Measurements from ENCODE around the gene MAPKAPK5. TPM values are rescaled to one million over a fixed set of nuclear protein-coding genes. Genes with fewer than 3 reads are reported as not detected.

MAPKAPK5 gene
- total RNA-seq, 1 experiment from 2014 or later = 52.4 TPM

DNA sequence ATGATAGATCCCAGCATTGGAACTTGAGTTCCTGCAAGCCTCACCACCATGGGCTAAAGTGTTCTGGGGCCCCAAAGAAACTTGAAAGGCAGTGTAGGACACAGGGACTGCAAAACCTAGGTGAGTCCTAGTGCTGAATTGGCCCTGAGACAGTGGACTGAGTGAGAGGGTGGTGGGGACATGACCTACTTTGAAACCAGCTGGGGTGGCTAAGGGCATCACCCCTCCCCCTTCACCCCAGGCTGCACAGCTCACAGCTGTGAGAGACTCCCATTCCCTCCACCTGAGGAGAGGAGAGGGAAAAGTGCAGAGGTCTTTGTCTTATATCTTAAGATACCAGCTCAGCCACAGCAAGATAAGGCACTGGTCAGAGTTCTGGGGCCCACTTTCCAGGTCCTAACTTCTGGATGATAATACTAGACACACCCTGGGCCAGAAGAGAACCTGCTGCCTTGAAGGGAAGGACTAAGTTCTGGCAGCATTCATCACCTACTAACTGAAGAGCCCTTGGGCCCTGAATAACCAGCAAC, 62.5 kb downstream of the MAPKAPK5 start:
- Histone ChIP-seq H3K9me2 (replicated peaks; ENCODE audit: insufficient read depth, low read length) (no peaks in the 10 kb centered on the region), H3K4me2 (ENCODE audit: low read depth, low read length, poor library complexity, severe bottlenecking) (no peak overlapping the region), H2AFZ (ENCODE audit: low read length) (no peak overlapping the region), H3K27me3 (ENCODE audit: low read length) (no peaks in the 10 kb centered on the region), H3K36me3 (ENCODE audit: insufficient read depth, low read length) (peaks cover 28% of the 10 kb centered on the region), H3K4me3 (ENCODE audit: low read length) (no peak overlapping the region), H3K4me1 (ENCODE audit: low read length) (no peaks in the 10 kb centered on the region), H3K9me3 (ENCODE audit: low read length) (peaks cover 4% of the 10 kb centered on the region; the same call in 1 of the 2 replicates), H3K27ac (ENCODE audit: low read length) (no peak overlapping the region), H4K20me1 (ENCODE audit: insufficient read depth, low read depth, low read length) (no peaks in the 10 kb centered on the region), H3K79me2 (ENCODE audit: low read length) (no peaks in the 10 kb centered on the region), H3K9ac (ENCODE audit: low read length) (no peak overlapping the region)
- DNase-seq = no peak

DNA sequence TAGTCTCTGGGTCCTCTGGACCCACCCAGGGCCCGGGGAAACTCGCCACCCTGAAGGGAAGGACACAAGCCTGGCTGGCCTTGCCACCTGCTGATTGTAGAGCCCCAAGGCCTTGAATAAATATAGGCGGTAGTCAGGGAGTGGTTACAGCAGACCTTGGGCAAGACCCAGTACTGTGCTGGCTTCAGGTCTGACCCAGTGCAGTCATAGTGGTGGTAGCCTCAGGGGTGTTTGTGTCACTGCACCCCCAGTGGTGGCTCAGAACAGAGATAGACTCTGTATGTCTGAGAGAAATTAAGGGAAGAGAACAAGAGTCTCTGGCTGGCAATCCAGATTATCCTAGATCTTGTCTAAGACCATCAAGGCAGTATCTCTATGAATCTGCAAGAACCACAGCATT, 63.5 kb downstream of the MAPKAPK5 start:
- peaks cover 2% of the 10 kb centered on the region; the same call in 1 of the 2 replicates for H3K4me1 ChIP-seq (ENCODE audit: low read length)

DNA sequence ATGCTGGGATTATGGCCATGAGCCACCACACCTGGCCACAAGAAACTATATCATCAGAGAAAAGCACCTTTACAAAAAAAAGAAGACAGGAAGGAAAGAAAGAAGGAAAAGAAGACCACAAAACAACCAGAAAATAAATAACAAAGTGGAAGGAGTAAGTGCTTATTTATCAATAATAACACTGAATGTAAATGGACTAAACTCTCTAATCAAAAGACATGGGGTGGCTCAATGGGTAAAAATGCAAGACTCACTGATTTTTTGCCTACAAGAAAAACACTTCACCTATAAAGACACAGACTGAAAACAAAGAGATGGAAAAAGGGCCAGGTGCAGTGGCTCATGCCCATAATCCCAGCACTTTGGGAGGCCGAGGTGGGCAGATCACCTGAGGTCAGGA, 65.7 kb downstream of the MAPKAPK5 start:
- no peaks in the 10 kb centered on the region for H3K9me2 ChIP-seq (replicated peaks; ENCODE audit: insufficient read depth, low read length)
- no peak for DNase-seq
- H2AFZ ChIP-seq (ENCODE audit: low read length) = no peak overlapping the region
- H3K36me3 ChIP-seq (ENCODE audit: insufficient read depth, low read length) = peaks cover 23% of the 10 kb centered on the region
- peaks cover 3% of the 10 kb centered on the region; the same call in 1 of the 2 replicates for H3K4me1 ChIP-seq (ENCODE audit: low read length)
- H4K20me1 ChIP-seq (ENCODE audit: insufficient read depth, low read depth, low read length) = no peaks in the 10 kb centered on the region
- no peak overlapping the region for H3K4me3 ChIP-seq (ENCODE audit: low read length)
- no peak overlapping the region for H3K4me2 ChIP-seq (ENCODE audit: low read depth, low read length, poor library complexity, severe bottlenecking)
- H3K79me2 ChIP-seq (ENCODE audit: low read length) = no peaks in the 10 kb centered on the region
- no peaks in the 10 kb centered on the region for H3K27me3 ChIP-seq (ENCODE audit: low read length)
- H3K27ac ChIP-seq (ENCODE audit: low read length) = no peak overlapping the region
- peaks cover 4% of the 10 kb centered on the region; the same call in 1 of the 2 replicates for H3K9me3 ChIP-seq (ENCODE audit: low read length)
- H3K9ac ChIP-seq (ENCODE audit: low read length) = no peak overlapping the region

More for the DNA sequence above, 63.5 kb downstream of the MAPKAPK5 start:
- Histone ChIP-seq H3K4me2 (ENCODE audit: low read depth, low read length, poor library complexity, severe bottlenecking) (no peak overlapping the region), H3K9me2 (replicated peaks; ENCODE audit: insufficient read depth, low read length) (no peaks in the 10 kb centered on the region), H3K27ac (ENCODE audit: low read length) (no peak overlapping the region), H3K36me3 (ENCODE audit: insufficient read depth, low read length) (peaks cover 28% of the 10 kb centered on the region), H3K4me3 (ENCODE audit: low read length) (no peak overlapping the region), H3K9me3 (ENCODE audit: low read length) (peaks cover 4% of the 10 kb centered on the region; the same call in 1 of the 2 replicates), H3K79me2 (ENCODE audit: low read length) (no peaks in the 10 kb centered on the region), H4K20me1 (ENCODE audit: insufficient read depth, low read depth, low read length) (no peaks in the 10 kb centered on the region), H2AFZ (ENCODE audit: low read length) (no peak overlapping the region), H3K9ac (ENCODE audit: low read length) (no peak overlapping the region), H3K27me3 (ENCODE audit: low read length) (no peaks in the 10 kb centered on the region)
- no peak for DNase-seq

DNA sequence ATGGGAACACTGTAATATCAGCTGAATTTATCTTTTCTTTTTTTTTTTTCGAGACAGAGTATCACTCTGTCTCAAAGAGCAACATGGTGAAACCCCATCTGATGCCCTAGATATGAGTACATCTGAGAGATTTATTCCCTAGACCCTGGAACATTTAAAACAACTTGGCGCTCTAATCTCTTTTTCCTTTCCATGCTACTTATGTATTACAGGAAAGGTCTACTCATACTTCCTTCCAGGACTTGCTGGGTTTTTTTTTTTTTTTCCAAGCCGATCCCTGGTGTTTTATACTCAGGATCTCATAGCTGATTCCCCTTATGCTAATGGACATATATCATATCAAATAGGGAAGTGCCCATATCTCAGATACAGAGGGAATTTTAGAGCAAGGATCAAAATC, 83.1 kb downstream of the MAPKAPK5 start:
- no peaks in the 10 kb centered on the region for H3K9me2 ChIP-seq (replicated peaks; ENCODE audit: insufficient read depth, low read length)
- no peaks in the 10 kb centered on the region for H3K79me2 ChIP-seq (ENCODE audit: low read length)
- H3K9me3 ChIP-seq (ENCODE audit: low read length) = no peaks in the 10 kb centered on the region
- H3K4me2 ChIP-seq (ENCODE audit: low read depth, low read length, poor library complexity, severe bottlenecking) = no peak overlapping the region
- H3K9ac ChIP-seq (ENCODE audit: low read length) = no peak overlapping the region
- peaks cover 3% of the 10 kb centered on the region for H3K4me1 ChIP-seq (ENCODE audit: low read length)
- H3K36me3 ChIP-seq (ENCODE audit: insufficient read depth, low read length) = no peaks in the 10 kb centered on the region
- no peaks in the 10 kb centered on the region for H4K20me1 ChIP-seq (ENCODE audit: insufficient read depth, low read depth, low read length)
- H2AFZ ChIP-seq (ENCODE audit: low read length) = no peak overlapping the region
- no peak for DNase-seq
- no peak overlapping the region for H3K4me3 ChIP-seq (ENCODE audit: low read length)
- H3K27ac ChIP-seq (ENCODE audit: low read length) = no peak overlapping the region
- H3K27me3 ChIP-seq (ENCODE audit: low read length) = no peaks in the 10 kb centered on the region

GRCh38 chr12:111926631-111927030, 84.6 kb downstream of the MAPKAPK5 start:
- H3K4me2 ChIP-seq (ENCODE audit: low read depth, low read length, poor library complexity, severe bottlenecking) = no peak overlapping the region
- H2AFZ ChIP-seq (ENCODE audit: low read length) = no peak overlapping the region
- no peak overlapping the region for H3K9ac ChIP-seq (ENCODE audit: low read length)
- no peaks in the 10 kb centered on the region for H3K79me2 ChIP-seq (ENCODE audit: low read length)
- no peaks in the 10 kb centered on the region for H3K9me3 ChIP-seq (ENCODE audit: low read length)
- DNase-seq = no peak
- H4K20me1 ChIP-seq (ENCODE audit: insufficient read depth, low read depth, low read length) = no peaks in the 10 kb centered on the region
- H3K27ac ChIP-seq (ENCODE audit: low read length) = no peak overlapping the region
- H3K4me1 ChIP-seq (ENCODE audit: low read length) = peaks cover 3% of the 10 kb centered on the region
- H3K4me3 ChIP-seq (ENCODE audit: low read length) = no peak overlapping the region
- no peaks in the 10 kb centered on the region for H3K27me3 ChIP-seq (ENCODE audit: low read length)
- no peaks in the 10 kb centered on the region for H3K9me2 ChIP-seq (replicated peaks; ENCODE audit: insufficient read depth, low read length)
- H3K36me3 ChIP-seq (ENCODE audit: insufficient read depth, low read length) = no peaks in the 10 kb centered on the region

DNA sequence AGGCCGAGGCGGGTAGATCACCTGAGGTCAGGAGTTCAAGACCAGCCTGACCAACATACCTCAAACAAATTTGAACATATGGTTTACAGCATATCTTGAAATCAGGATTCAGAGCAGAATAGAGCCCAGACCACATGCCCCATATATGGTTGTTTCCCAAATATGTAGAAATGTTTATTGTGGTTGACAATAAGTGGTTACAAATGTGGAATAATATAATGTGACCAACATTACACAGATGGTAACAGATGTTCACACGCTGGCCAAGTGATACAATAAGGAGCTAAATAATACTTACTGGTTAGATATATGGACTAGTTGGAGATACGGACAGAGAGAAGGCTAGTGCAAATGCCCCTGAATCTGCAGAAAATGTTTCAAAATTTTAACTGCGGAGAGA, 85.3 kb downstream of the MAPKAPK5 start:
- H3K4me3 ChIP-seq (ENCODE audit: low read length) = no peak overlapping the region
- H3K9ac ChIP-seq (ENCODE audit: low read length) = no peak overlapping the region
- H3K4me1 ChIP-seq (ENCODE audit: low read length) = peaks cover 3% of the 10 kb centered on the region
- H3K9me2 ChIP-seq (replicated peaks; ENCODE audit: insufficient read depth, low read length) = no peaks in the 10 kb centered on the region
- H3K4me2 ChIP-seq (ENCODE audit: low read depth, low read length, poor library complexity, severe bottlenecking) = no peak overlapping the region
- H3K9me3 ChIP-seq (ENCODE audit: low read length) = no peaks in the 10 kb centered on the region
- no peak overlapping the region for H2AFZ ChIP-seq (ENCODE audit: low read length)
- H3K36me3 ChIP-seq (ENCODE audit: insufficient read depth, low read length) = 0 out of 2 replicates have a peak, but pooled peaks cover 2% of the 10 kb centered on the region
- H3K27ac ChIP-seq (ENCODE audit: low read length) = no peak overlapping the region
- no peaks in the 10 kb centered on the region for H3K79me2 ChIP-seq (ENCODE audit: low read length)
- H4K20me1 ChIP-seq (ENCODE audit: insufficient read depth, low read depth, low read length) = no peaks in the 10 kb centered on the region
- DNase-seq = no peak
- H3K27me3 ChIP-seq (ENCODE audit: low read length) = no peaks in the 10 kb centered on the region

GRCh38 chr12:111932241-111932640, 90.2 kb downstream of the MAPKAPK5 start:
- H3K4me2 ChIP-seq (ENCODE audit: low read depth, low read length, poor library complexity, severe bottlenecking) = no peak overlapping the region
- no peaks in the 10 kb centered on the region for H4K20me1 ChIP-seq (ENCODE audit: insufficient read depth, low read depth, low read length)
- H3K9me2 ChIP-seq (replicated peaks; ENCODE audit: insufficient read depth, low read length) = no peaks in the 10 kb centered on the region
- no peak overlapping the region for H2AFZ ChIP-seq (ENCODE audit: low read length)
- H3K9ac ChIP-seq (ENCODE audit: low read length) = no peak overlapping the region
- no peak overlapping the region for H3K4me3 ChIP-seq (ENCODE audit: low read length)
- H3K4me1 ChIP-seq (ENCODE audit: low read length) = no peaks in the 10 kb centered on the region
- DNase-seq = no peak
- H3K27me3 ChIP-seq (ENCODE audit: low read length) = no peaks in the 10 kb centered on the region
- H3K27ac ChIP-seq (ENCODE audit: low read length) = no peak overlapping the region
- H3K79me2 ChIP-seq (ENCODE audit: low read length) = no peaks in the 10 kb centered on the region
- H3K36me3 ChIP-seq (ENCODE audit: insufficient read depth, low read length) = 0 out of 2 replicates have a peak, but pooled peaks cover 3% of the 10 kb centered on the region
- H3K9me3 ChIP-seq (ENCODE audit: low read length) = no peaks in the 10 kb centered on the region

DNA sequence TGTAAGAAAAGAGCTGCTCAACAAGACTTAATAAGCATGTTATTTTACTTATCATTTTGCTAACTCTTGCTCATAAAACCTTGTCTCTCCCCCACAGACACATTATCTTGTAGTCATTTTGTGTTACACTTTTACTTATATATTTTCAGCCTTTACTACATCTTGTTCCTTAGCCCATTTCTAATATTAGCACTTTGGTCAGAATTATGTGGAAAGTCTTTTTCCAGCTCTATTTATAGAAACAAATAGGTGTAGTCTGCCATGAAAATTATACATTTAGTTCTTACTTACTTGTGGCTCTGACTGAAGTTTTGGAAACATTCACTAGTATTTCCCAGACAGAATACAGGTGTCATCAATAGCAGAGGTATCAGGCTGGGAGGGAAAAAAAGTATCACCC, 94.8 kb downstream of the MAPKAPK5 start:
- H4K20me1 ChIP-seq (ENCODE audit: insufficient read depth, low read depth, low read length) = no peaks in the 10 kb centered on the region
- H3K79me2 ChIP-seq (ENCODE audit: low read length) = no peaks in the 10 kb centered on the region

More for the DNA sequence above, 94.8 kb downstream of the MAPKAPK5 start:
- Histone ChIP-seq H3K27me3 (ENCODE audit: low read length) (no peaks in the 10 kb centered on the region), H3K9ac (ENCODE audit: low read length) (no peak overlapping the region), H2AFZ (ENCODE audit: low read length) (no peak overlapping the region), H3K4me3 (ENCODE audit: low read length) (no peak overlapping the region), H3K27ac (ENCODE audit: low read length) (no peak overlapping the region), H3K9me2 (replicated peaks; ENCODE audit: insufficient read depth, low read length) (no peaks in the 10 kb centered on the region), H3K4me1 (ENCODE audit: low read length) (no peaks in the 10 kb centered on the region), H3K9me3 (ENCODE audit: low read length) (no peaks in the 10 kb centered on the region), H3K36me3 (ENCODE audit: insufficient read depth, low read length) (0 out of 2 replicates have a peak, but pooled peaks cover 3% of the 10 kb centered on the region), H3K4me2 (ENCODE audit: low read depth, low read length, poor library complexity, severe bottlenecking) (no peak overlapping the region)
- DNase-seq = no peak

Data from Karpas-422 (cell line).